Activated T-cell treated with anti-CD3 and anti-CD28 coated beads, Interleukin-2, amount 50 U/mL, for 72 hours (primary cell): Measurements from ENCODE around the gene TBC1D8. TPM values are rescaled to one million over a fixed set of nuclear protein-coding genes. Genes with fewer than 3 reads are reported as not detected.

Experiments used
- ATAC-seq, 2 donors: fragments of 150-1000 bp; cut with Tn5 transposase; replicated peaks in 1 of 2; 2 replicates each; pipeline ENCODE4 v1.10.0; 2021; ENCODE audit warnings: moderate library complexity in 2 of 2, mild to moderate bottlenecking in 1 of 2
- DNase-seq, 2 donors: peaks; one replicate each; pipeline ENCODE4 v3.0.0; 2021 to 2022; ENCODE audit warnings: mixed read lengths in 1 of 2
- H3K27ac Mint-ChIP-seq: one replicate; pipeline ENCODE4 v1.8.0; 2022; ENCODE audit warnings: mild to moderate bottlenecking, moderate library complexity, mixed read lengths
- H3K27me3 Mint-ChIP-seq: one replicate; pipeline ENCODE4 v1.8.0; 2022; ENCODE audit warnings: low read depth, mixed read lengths
- H3K36me3 Mint-ChIP-seq, 2 donors: one replicate each; pipeline ENCODE4 v1.8.0; 2022; ENCODE audit warnings: mixed read lengths in 2 of 2, mild to moderate bottlenecking in 1 of 2; ENCODE audit not compliant: insufficient read depth in 2 of 2
- H3K4me1 Mint-ChIP-seq: one replicate; pipeline ENCODE4 v1.8.0; 2022; ENCODE audit warnings: low read depth, mixed read lengths
- H3K4me3 Mint-ChIP-seq, 2 donors: one replicate each; pipeline ENCODE4 v1.8.0; 2022; ENCODE audit warnings: mild to moderate bottlenecking in 2 of 2, mixed read lengths in 2 of 2, moderate library complexity in 2 of 2
- H3K9me3 Mint-ChIP-seq, 2 donors: one replicate each; pipeline ENCODE4 v1.8.0; 2022; ENCODE audit warnings: mixed read lengths in 2 of 2
- total RNA-seq, 2 donors: library from RNA; stranded (reverse); gene quantifications; one replicate each; pipeline ENCODE4 v1.2.3, GENCODE V29; 2022

TBC1D8 gene
- total RNA-seq, 2 donors from 2014 or later = 5.2 to 8.3 TPM

DNA sequence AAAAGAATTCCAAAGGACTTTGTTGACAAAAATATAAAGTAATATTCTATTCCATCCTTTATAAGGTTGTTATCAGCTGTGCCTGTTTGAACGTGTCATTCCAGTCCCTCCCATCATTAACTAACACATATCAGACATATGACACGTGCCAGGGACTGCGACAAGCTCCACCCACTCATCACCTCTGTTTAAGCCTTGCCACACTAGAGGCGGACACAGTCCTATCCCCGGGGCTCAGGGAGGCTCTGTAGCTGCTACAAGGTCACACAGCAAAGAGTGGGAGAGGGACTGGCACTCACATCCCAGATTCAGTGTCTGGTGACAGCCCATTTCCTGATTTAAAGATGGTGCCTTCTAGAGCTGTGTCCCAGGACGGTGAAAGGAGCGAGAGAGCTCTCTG, 30.0 kb downstream of the TBC1D8 start:
- Mint-ChIP-seq H3K4me3 (no peak overlapping the region), H3K36me3 (no peaks in the 10 kb centered on the region), H3K4me1 (peaks cover 24% of the 10 kb centered on the region), H3K27ac (no peak overlapping the region), H3K9me3 (no peaks in the 10 kb centered on the region), H3K27me3 (peaks cover 7% of the 10 kb centered on the region)
- ATAC-seq (no peak), DNase-seq (no peak)

DNA sequence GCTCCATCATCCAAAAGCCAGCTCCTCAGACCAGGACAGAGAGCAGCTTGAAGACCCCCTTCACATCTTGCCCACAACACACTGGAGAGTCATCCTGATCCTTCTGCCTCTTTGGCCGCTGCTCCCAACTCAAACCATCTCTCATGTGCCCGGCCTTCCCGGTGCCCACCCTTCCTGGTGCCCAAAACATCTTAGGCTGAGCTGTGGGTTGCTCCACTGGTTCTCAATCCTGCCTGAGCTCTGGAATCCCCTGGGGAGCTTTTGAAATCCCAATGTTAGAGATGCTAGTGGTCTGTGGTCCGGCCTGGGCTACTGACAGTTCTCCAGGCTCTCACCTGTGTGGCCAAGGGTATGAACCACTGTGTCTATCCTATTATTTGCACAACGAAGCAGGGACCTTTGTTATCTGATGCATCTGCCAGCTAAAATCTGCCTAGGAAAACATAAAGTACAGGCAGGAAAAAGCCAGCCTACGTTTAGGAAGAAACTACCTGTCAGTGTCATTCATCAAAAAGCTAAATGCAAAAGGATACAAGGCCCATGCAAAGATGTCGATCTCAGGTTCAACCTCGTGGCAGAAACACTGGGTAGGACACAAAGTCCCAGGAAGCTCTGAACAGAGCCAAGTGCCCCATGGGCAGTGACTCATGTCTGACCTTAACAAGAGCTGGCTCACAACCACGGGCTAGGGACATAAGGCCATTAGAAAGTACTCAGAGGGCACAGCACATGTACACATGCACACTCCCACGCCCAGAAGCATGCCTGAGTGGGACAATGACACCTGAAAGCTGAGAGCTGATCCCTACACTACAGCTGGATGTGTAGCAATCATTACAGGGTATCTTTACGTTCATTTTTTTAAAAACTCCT, 30.8 kb downstream of the TBC1D8 start:
- H3K4me3 Mint-ChIP-seq = no peak overlapping the region
- ATAC-seq = no peak
- H3K9me3 Mint-ChIP-seq = no peaks in the 10 kb centered on the region
- H3K27ac Mint-ChIP-seq = no peak overlapping the region
- H3K27me3 Mint-ChIP-seq = no peaks in the 10 kb centered on the region
- DNase-seq = no peak
- peaks cover 17% of the 10 kb centered on the region for H3K4me1 Mint-ChIP-seq
- H3K36me3 Mint-ChIP-seq = no peaks in the 10 kb centered on the region

DNA sequence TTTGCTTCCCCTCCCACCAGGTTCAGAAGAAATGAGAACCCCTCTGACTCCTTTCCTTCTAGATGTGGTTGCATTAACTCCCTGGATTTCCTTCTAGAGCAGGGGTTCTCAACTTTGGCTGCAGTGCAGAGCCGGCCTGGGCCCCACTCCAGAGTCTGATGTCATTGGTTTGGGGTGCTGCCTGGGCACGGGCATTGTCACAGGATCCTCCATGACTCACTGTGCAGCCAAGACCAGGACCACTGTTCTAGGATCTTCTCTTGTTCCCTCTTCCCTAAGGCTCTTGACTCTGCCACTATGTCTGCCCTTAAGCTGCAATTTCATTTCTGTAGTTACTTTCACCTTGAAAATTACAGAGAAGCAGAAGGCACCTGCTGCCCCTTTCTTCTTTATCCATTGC, 31.8 kb downstream of the TBC1D8 start:
- Mint-ChIP-seq H3K27me3 (no peaks in the 10 kb centered on the region), H3K9me3 (no peaks in the 10 kb centered on the region), H3K27ac (no peak overlapping the region), H3K4me3 (no peak overlapping the region), H3K36me3 (no peaks in the 10 kb centered on the region), H3K4me1 (peaks cover 8% of the 10 kb centered on the region)
- no peak for ATAC-seq
- no peak for DNase-seq

DNA sequence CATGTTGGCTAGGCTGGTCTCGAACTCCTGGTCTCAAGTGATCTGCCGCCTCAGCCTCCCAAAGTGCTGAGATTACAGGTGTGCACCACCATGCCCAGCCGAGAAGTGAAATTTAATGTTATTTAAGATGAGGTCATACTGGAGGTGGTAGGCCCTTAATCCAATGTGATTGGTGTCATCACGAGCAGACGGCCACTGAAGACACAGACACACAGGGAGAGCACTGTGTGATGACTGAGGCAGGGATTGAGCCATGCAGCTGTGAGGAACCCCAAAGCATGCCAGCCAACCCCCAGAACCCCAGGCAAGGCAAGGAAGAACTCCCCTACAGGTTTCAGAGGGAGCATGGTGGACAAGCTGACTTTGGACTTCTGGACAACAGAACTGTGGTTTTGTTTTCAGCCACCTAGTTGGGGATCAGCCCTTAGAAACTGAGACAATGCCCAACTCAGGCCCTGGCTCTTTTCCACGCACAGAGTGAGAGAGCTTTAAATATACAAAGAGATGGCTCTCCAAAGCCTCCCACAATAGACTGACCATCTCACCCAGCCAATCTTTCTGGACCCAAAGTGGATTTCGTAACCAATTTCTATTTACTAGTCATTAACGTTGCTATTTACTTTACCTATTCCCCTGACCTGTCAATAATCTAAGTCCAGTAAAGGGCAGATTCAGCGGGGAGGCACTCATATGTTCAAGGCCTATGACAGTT, 34.2 kb downstream of the TBC1D8 start:
- no peak for DNase-seq
- Mint-ChIP-seq H3K27me3 (no peaks in the 10 kb centered on the region), H3K4me1 (no peaks in the 10 kb centered on the region), H3K27ac (no peak overlapping the region), H3K9me3 (no peaks in the 10 kb centered on the region), H3K4me3 (no peak overlapping the region), H3K36me3 (no peaks in the 10 kb centered on the region)
- no peak for ATAC-seq

DNA sequence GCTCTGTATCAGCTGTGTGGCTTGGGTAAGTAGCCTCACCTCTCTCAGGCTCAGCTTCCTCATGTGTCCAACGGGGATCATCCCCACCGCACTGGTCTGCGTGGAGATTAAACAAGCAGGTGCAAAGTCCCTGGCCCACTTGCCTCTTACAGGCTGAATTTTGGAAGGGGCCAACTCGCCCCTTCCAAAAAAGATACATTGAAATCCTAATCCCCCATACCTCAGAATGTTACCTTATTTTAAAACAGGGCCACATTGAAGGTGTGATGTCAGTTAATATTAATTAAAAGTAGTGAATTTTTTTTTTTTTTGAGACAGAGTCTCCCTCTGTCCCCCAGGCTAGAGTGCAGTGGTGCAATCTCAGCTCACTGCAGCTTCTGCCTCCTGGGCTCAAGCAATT, 34.8 kb downstream of the TBC1D8 start:
- H3K27ac Mint-ChIP-seq = no peak overlapping the region
- no peaks in the 10 kb centered on the region for H3K9me3 Mint-ChIP-seq
- no peaks in the 10 kb centered on the region for H3K27me3 Mint-ChIP-seq
- ATAC-seq = no peak
- no peaks in the 10 kb centered on the region for H3K4me1 Mint-ChIP-seq
- H3K36me3 Mint-ChIP-seq = no peaks in the 10 kb centered on the region
- no peak for DNase-seq
- no peak overlapping the region for H3K4me3 Mint-ChIP-seq

DNA sequence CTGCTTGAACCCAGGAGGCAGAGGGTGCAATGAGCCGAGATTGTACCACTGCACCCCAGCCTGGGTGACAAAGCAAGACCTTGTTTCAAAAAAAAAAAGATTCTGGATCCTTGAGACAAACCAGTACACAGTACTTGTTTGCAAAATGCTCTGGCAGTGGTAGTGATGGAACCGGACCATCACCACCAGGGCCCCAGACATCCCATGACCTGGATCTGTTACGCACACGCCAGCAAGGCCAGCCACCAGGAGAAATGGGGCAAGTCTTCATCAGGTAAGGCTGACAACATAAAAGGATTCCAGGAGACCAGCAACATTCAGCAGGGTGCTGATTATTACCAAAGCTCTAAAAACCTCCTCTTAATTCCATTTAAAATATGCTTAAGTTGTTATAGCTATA, 35.5 kb downstream of the TBC1D8 start:
- Mint-ChIP-seq H3K4me3 (no peak overlapping the region), H3K27me3 (no peaks in the 10 kb centered on the region), H3K36me3 (no peaks in the 10 kb centered on the region), H3K9me3 (no peaks in the 10 kb centered on the region), H3K27ac (no peak overlapping the region), H3K4me1 (no peaks in the 10 kb centered on the region)
- ATAC-seq (no peak), DNase-seq (no peak)

DNA sequence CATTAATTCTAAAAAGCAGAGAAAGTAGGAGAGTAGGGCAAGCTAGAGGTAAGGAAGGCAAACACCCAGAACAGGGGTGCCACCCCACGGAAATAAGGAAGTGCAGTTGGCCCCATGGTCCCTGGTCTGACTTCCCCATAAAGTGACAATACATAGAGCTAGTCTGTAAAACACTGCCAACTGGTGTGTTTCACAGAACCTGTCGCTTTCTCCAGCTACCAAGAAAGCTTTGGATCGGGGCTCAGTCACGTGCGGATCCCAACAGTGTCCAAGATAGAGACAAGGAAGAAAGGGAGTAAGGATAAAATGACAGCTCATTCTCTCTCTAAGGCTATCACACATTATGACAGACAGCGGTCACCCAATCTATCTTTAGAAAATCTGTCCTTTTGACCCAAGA, 36.4 kb downstream of the TBC1D8 start:
- no peaks in the 10 kb centered on the region for H3K9me3 Mint-ChIP-seq
- H3K27ac Mint-ChIP-seq = no peak overlapping the region
- no peak for DNase-seq
- no peaks in the 10 kb centered on the region for H3K36me3 Mint-ChIP-seq
- no peaks in the 10 kb centered on the region for H3K4me1 Mint-ChIP-seq
- ATAC-seq = no peak
- H3K27me3 Mint-ChIP-seq = no peaks in the 10 kb centered on the region
- H3K4me3 Mint-ChIP-seq = no peak overlapping the region

DNA sequence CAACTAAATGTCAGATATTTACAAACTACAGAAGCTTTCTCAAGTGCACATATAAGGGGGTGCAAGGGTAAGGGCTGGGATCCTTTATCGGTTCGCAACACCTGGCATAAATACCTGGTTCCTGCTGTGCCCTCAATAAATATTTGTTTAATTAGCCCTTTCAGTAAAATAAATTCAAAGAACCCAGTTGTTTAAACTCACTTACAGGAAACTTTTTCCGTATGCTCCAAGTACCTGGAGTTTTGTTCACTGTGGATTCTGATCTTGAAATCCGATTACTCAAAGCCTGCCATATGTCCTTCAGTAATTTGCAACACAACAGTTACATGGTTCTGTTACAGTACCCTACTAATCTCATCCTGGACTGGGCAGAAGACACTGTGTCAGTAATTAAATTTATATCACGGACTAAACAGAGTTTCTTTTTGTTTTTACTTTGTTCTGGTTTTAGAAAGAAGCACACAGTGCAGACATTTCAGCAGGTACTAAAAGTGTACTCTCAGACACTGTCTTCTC, 36.9 kb downstream of the TBC1D8 start:
- Mint-ChIP-seq H3K27me3 (no peaks in the 10 kb centered on the region), H3K27ac (no peak overlapping the region)
- ATAC-seq = no peak

DNA sequence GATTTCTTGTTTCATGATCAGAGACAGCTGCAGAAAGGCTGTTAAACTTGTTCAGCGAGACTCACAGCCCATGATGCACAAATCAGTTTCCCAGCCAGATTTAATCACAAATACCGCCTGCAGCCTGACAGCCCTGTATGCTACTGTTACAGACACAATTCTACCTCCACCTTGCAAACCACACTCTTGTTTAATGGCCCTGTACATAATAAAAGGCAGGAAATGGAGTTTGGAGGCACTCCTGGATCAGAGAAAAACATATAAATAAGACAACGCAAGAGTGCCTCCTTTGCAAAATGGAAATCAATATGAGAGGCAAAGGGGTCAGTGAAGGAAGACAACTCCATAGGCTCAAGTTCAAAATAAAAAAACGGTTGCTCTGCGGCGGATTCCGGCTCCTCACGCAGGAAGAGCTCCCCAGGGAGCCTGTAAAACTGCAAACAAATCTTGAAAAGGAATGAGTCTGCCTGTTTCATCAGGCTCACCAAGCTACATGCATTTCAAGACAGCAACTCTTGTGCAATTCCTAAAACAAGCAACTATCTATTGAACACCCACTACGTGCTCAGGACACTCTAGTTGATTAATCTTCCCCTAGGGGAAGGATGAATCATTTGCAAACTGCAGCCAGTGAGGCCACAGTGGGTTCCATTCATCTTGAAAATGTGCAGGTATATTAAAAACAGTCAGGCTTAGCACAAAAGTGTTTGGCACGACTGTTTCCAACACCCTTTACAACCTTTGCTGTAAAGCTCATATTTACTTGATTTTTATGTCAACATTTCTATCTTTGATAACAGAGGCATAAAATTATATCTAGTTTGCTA, 37.5 kb downstream of the TBC1D8 start:
- DNase-seq (no peak), ATAC-seq (no peak)
- H3K9me3 Mint-ChIP-seq = no peaks in the 10 kb centered on the region
- no peaks in the 10 kb centered on the region for H3K4me1 Mint-ChIP-seq
- H3K27me3 Mint-ChIP-seq = no peaks in the 10 kb centered on the region
- H3K36me3 Mint-ChIP-seq = no peaks in the 10 kb centered on the region
- H3K4me3 Mint-ChIP-seq = no peak overlapping the region
- H3K27ac Mint-ChIP-seq = no peak overlapping the region

More for the DNA sequence above, 36.9 kb downstream of the TBC1D8 start:
- H3K4me3 Mint-ChIP-seq = no peak overlapping the region
- H3K36me3 Mint-ChIP-seq = no peaks in the 10 kb centered on the region
- no peak for DNase-seq
- no peaks in the 10 kb centered on the region for H3K4me1 Mint-ChIP-seq
- H3K9me3 Mint-ChIP-seq = no peaks in the 10 kb centered on the region

DNA sequence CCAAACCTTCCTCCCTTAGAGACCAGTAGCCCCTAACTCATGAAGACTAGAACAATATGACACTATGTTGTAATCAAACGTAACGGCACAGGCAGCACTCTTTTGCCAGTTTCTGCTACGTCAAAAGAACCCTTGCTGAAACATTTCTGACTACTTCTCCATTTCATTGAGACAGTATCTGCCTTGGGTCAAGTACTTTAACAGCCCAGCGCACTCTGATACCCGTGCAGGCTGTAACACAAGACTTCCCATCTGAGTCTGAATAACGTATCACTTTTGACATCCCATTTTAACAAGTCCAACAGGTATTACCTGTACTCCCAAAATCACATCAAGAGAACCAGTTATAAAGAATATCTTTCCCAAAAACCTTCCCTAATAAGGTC, 38.4 kb downstream of the TBC1D8 start:
- Mint-ChIP-seq H3K9me3 (no peaks in the 10 kb centered on the region), H3K36me3 (no peaks in the 10 kb centered on the region), H3K4me1 (no peaks in the 10 kb centered on the region), H3K4me3 (no peak overlapping the region), H3K27me3 (no peaks in the 10 kb centered on the region), H3K27ac (no peak overlapping the region)
- no peak for DNase-seq
- ATAC-seq = no peak

DNA sequence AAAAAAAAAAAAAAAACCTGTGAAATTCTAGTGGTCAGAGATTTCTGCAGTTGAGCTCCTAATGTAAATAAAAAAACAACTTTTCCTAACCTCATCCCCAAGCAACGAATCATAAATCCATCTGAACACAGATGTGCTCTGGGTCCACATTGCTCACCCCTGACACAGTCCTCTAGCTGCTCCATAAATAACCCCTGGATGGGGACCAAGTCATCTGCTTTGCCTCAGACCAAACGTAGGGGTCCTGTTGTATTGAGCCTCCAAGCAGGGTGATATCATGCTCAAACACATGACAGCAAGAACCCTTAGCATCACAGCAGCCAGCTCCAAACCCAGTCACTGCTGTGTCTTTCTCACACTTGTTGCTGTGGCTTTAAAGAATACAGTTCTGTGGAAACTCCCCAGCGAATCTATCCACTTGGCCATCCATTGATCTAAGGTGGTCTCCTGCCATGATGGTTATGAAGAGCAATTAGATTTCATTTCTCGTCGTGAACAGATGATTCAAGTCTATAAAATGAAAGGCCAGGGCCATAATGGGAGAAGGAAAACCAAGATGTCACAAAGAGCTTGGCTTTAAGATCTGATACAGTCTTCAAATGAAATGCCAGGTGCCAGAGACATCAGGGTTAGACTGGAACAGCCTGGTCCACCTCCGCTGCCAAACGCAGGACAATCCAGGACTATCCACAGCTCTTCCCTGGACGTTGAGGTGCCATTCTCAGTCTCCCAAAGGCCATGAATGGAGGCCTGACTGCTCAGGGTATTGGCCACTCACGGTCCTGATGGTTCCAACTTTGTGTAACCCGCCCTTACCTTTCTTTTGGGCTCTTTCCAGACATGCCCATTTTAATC, 39.0 kb downstream of the TBC1D8 start:
- no peaks in the 10 kb centered on the region for H3K27me3 Mint-ChIP-seq
- no peaks in the 10 kb centered on the region for H3K36me3 Mint-ChIP-seq
- ATAC-seq (no peak), DNase-seq (no peak)
- no peak overlapping the region for H3K27ac Mint-ChIP-seq
- no peak overlapping the region for H3K4me3 Mint-ChIP-seq
- no peaks in the 10 kb centered on the region for H3K9me3 Mint-ChIP-seq
- H3K4me1 Mint-ChIP-seq = no peaks in the 10 kb centered on the region

DNA sequence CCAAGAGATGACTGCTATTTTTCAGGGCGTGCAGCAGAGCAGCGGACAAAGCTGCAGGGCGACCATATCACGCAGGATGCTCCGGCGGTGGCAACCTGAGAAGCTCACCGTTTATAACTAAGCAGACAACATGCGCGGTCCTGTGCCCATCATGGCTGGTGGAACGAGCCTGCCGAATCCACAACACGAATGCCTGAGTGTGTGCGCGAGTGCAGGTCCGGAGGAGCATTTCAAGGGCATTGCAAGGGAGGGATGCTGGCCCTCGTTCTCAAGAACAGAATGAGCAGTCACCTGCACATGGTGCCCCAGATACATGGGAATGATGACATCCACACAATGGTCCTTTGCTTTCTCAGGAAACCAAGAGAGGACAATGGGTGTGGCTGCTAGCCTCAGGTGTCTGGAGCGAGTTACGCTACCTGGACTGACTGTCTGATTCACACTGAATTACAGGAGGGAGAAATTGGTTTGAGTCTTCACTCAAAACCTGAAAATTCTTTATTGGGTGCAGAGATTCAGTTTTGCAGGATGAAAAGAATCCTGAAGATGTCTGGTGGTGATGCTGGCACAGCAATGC, 39.8 kb downstream of the TBC1D8 start:
- Mint-ChIP-seq H3K27ac (no peak overlapping the region), H3K4me3 (no peak overlapping the region), H3K9me3 (no peaks in the 10 kb centered on the region), H3K36me3 (no peaks in the 10 kb centered on the region), H3K4me1 (no peaks in the 10 kb centered on the region), H3K27me3 (no peaks in the 10 kb centered on the region)
- ATAC-seq = no peak
- DNase-seq = no peak
